Heart left ventricle (tissue), 13 donors: Measurements from ENCODE around the gene COL2A1.

Experiments used
- CTCF ChIP-seq, 12 donors: fragments of 200-600 bp; sonication (generic) in 4 of 12; IDR thresholded peaks; one replicate each; pipeline versions ENCODE4 v1.5.0 to v1.8.0; 2018 to 2022; ENCODE audit warnings: antibody characterized with exemption in 12 of 12, mild to moderate bottlenecking in 5 of 12
- POLR2A ChIP-seq, 2 donors: fragments of 450-650 bp; IDR thresholded peaks; one replicate each; pipeline ENCODE4 v1.6.1; 2017; ENCODE audit warnings: antibody characterized with exemption in 2 of 2, mild to moderate bottlenecking in 2 of 2, moderate library complexity in 2 of 2
- donor health status: ischemic (EF 13 %, LVEDD 7.1; RV severe dilation, severe dysfunction).
- donor health status: DM: no; HTN: yes; CAD: no.
- donor health status: DM: no; HTN: no; CAD: no.
- donor health status: ischemic (EF 25% LVEDD 6.9; RV normal size, moderate dysfunction).
- donor health status: ischemic (EF 25% LVEDD 5.7; RV mildly dilated, moderate dysfunction).
- donor health status: ischemic (EF 35%, LVEDD 5.7; RV mildly dilated, moderate dysfunction).
- donor health status: nonischemic (EF 11% LVEDD 7.7; RV severe dilation, severe dysfunction).
- donor health status: DM: yes; HTN: yes; CAD: no.
- donor health status: PGD.
- donor health status: ischemic (EF 29% LVEDD 5.4; RV normal size, mild dysfunction).
- donor health status: nonischemic (EF 23%, LVEDD 6.1; RV moderate dilation, normal function).

- TF ChIP-seq POLR2A (IDR thresholded peaks at IDR 0.05) (no peak), CTCF (IDR thresholded peaks at IDR 0.05) (no peak)
These were observed 12.9 kb downstream of the COL2A1 start for GRCh38 chr12:47991106-47992061.
